ENCODE measurements around the gene RC3H2.

DNA sequence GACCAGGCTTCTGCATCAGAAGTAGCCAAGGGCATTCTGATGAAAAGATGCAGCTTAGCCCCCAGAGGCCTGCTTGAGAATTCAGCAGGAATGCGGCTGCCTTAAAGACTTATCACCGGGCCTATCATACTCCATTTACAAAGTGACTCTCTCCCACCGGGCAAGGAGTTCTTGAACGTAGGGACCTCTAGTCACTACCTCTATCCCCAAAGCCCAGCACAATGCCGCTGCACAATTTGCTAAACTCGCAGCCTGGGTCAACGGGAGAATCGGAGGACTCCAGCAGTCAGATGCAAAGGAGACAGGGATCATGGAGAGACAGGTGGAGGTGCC, 77.4 kb downstream of the RC3H2 start:
- TF ChIP-seq, protein P1, sequence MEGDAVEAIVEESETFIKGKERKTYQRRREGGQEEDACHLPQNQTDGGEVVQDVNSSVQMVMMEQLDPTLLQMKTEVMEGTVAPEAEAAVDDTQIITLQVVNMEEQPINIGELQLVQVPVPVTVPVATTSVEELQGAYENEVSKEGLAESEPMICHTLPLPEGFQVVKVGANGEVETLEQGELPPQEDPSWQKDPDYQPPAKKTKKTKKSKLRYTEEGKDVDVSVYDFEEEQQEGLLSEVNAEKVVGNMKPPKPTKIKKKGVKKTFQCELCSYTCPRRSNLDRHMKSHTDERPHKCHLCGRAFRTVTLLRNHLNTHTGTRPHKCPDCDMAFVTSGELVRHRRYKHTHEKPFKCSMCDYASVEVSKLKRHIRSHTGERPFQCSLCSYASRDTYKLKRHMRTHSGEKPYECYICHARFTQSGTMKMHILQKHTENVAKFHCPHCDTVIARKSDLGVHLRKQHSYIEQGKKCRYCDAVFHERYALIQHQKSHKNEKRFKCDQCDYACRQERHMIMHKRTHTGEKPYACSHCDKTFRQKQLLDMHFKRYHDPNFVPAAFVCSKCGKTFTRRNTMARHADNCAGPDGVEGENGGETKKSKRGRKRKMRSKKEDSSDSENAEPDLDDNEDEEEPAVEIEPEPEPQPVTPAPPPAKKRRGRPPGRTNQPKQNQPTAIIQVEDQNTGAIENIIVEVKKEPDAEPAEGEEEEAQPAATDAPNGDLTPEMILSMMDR (IDR thresholded peaks at IDR 0.05): no peak
- no peak for TF ChIP-seq POLR2A (IDR thresholded peaks at IDR 0.05)

All from lower leg skin (tissue), 3 donors.